Right renal pelvis (tissue), 4 donors: ENCODE data around the gene FAM216B. TPM values are rescaled to one million over a fixed set of nuclear protein-coding genes. Genes with fewer than 3 reads are reported as not detected.
A peak's percentile ranks its signal among the peaks of the same experiment; 100 is the strongest.

Source experiments
- DNase-seq, 4 donors: peaks; one replicate each; pipeline ENCODE4 v3.0.0-alpha.2; 2013; ENCODE audit warnings: low read depth in 4 of 4, low spot score in 3 of 4, missing footprints in 1 of 4
- polyA plus RNA-seq, 4 donors: library from polyadenylated mRNA; unstranded; fragments of 120-200 nt; gene quantifications; one replicate each; pipeline ENCODE4 v1.2.1, GENCODE V29; 2013; ENCODE audit not compliant: insufficient read length in 4 of 4

The FAM216B gene
- polyA plus RNA-seq, 4 donors, result not detected

DNA sequence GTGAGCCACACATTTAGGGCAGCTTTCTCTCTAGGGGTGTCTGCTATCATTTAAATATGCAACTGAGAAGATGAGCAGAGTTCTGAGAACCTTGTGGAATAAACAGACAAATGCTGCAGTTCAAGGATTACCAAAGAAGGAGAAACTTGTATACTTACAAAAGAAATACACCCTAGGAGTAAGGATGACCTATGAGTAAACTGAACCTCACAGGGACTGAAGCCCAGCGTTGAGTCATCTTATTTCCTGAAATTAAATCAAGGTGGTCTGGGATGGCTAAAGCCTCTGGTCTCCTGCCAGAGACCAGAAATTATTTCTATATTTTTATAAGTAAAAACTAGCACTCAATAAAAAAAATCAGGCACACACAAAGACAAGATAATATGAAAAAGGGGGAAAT is 40.1 kb downstream of the FAM216B start:
- DNase-seq, result no peak

DNA sequence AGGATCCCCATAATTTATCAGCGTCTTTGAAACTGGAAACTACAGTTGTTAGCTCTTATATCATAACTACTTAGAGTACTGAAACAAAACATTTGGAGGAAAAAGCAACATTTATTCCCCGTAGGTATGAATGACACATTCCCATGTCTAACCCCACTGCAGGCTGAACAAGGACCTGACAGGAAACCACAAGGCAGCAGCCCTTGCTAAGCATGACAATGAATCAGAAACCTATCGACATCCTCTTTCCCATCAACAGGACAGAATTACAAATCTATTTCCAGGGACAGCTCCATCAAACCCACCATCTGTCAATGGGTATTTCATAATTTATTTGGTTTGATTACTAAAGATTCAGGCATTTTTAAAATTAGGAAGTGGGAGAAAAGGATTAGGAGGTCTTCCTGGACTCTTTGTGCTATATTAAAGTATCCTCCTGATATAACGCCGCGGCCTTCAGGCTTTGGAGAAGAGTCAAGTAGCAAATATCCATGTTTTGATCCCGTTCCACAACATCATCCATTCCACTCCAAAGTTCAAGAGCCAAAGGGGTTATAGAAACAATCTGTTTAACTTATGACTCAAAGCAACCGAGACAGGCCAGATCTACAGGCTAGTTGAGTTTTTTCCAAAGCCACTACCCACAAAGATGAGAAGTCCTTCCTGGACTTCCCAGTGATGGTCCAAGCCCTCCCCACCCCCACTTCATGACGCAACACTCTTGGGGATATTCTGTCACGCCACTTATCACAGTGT is 51.1 kb downstream of the FAM216B start:
- DNase-seq, result no peak

DNA sequence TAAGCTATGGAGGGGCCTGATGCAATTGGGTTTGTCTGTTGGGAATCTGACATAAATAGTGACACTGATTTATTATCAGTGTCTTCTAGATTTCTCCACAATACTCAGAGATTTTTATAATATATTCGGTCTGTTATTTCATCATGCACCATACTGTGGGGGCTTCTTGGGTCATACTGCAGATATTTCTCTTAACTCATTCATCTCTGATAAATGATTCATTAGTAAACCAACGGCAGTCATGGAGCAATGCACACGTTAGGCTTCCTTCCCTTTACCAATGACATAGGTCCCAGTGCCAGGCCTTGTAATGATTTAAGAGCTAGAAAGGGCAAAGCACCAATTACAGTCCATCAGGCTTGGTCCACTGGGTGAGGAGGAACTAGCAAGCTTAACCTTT is 53.6 kb downstream of the FAM216B start:
- DNase-seq, result no peak

DNA sequence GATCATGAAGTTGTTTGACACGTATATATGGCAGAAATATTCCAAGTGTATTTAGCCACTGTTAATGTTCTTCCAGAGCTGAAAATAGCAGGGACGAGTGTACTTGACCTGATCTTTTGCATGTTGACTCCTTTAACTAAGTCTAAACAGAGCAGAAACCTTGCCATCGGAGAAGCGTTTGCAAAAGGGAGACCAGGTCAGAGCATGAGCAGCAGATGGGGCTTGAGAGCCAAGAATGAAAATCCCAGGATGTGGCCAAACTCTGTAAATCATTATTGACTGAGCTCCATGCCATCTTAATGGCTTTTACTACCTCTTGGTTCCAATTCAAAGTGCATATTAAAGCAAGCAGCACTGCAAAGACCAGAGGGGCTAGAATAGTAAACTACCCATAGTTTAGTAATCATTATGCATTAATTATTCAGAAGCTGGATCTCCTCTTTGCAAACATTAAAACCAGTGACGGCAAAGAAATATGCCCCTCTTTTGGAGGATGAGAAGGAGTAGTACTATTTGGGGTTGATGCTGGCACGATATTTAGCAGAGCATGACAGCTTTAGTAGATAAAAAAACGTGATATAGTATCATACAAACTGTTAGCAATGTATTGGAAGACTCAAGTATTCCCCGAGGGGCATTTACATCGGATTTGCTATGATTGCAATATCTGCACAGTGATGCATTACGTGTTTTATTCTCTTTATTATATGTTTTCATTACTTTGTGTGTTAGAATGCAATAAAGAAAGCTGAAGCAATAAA is 55.7 kb downstream of the FAM216B start:
- DNase-seq, result peak; percentile 15 to 38 (median 18)

Other genes starting within 250 kb of the FAM216B start
- under 1 TPM; 0.30 to 0.76 (median 0.47) TPM for gene TNFSF11, start 207.4 kb upstream of the FAM216B start, polyA plus RNA-seq
- gene EPSTI1, start 210.7 kb downstream of the FAM216B start, polyA plus RNA-seq, result 10 to 100 TPM; 10.5 to 14.8 (median 12.4) TPM
- 10 to 100 TPM; 19.7 to 31.6 (median 30.1) TPM for gene DNAJC15, start 242.0 kb downstream of the FAM216B start, polyA plus RNA-seq